Cardiac muscle cell (in vitro differentiated cells and primary cell): ENCODE data around the gene RNF123. TPM values are rescaled to one million over a fixed set of nuclear protein-coding genes. Genes with fewer than 3 reads are reported as not detected.

Source experiments
- DNase-seq, 2 donors: peaks; one replicate each; pipeline versions ENCODE4 v3.0.0 to v3.0.0-alpha.2; 2010 to 2017; ENCODE audit warnings: low read depth in 1 of 2, low spot score in 1 of 2
- H3K27ac ChIP-seq: fragments of 200-600 bp; sonication (generic); 2 replicates; pipeline ENCODE4 v1.5.1; 2016
- H3K27me3 ChIP-seq: fragments of 200-600 bp; sonication (generic); 2 replicates; pipeline ENCODE4 v1.6.0; 2016; ENCODE audit warnings: control low read depth
- H3K36me3 ChIP-seq: fragments of 200-600 bp; sonication (generic); 2 replicates; pipeline ENCODE4 v1.5.1; 2016; ENCODE audit warnings: control low read depth
- H3K4me1 ChIP-seq: fragments of 200-600 bp; sonication (generic); 2 replicates; pipeline ENCODE4 v1.8.1; 2017; ENCODE audit warnings: low read depth, mild to moderate bottlenecking, mixed run types
- H3K4me3 ChIP-seq: fragments of 200-600 bp; sonication (generic); 2 replicates; pipeline ENCODE4 v1.5.1; 2016; ENCODE audit warnings: mild to moderate bottlenecking
- H3K9me3 ChIP-seq: fragments of 200-600 bp; sonication (generic); 2 replicates; pipeline ENCODE4 v1.5.1; 2017; ENCODE audit warnings: low read depth, mild to moderate bottlenecking, control low read depth
- polyA plus RNA-seq: library from polyadenylated mRNA; unstranded; fragments of >200 nt; fragmentation: Nextera tagmentation; extraction: Ambion mirVana; gene quantifications from 2 replicates; pipeline ENCODE4 v1.2.1, GENCODE V29; 2016
- total RNA-seq: library from RNA; depleted of rRNA; stranded (reverse); fragments of >200 nt; gene quantifications from 2 replicates; pipeline ENCODE4 v1.2.3, GENCODE V29; 2016
- TF ChIP-seq, protein P1 (sequence below): IDR thresholded peaks from 2 replicates; pipeline ENCODE4 v1.5.1; 2012; ENCODE audit warnings: low read depth, mild to moderate bottlenecking, low read length

RNF123 gene
- total and polyA plus RNA-seq, 2 experiments from 2014 or later: 41.7 to 42.3 TPM

- no peaks in the 10 kb centered on the region for H3K36me3 ChIP-seq
- TF ChIP-seq, protein P1, sequence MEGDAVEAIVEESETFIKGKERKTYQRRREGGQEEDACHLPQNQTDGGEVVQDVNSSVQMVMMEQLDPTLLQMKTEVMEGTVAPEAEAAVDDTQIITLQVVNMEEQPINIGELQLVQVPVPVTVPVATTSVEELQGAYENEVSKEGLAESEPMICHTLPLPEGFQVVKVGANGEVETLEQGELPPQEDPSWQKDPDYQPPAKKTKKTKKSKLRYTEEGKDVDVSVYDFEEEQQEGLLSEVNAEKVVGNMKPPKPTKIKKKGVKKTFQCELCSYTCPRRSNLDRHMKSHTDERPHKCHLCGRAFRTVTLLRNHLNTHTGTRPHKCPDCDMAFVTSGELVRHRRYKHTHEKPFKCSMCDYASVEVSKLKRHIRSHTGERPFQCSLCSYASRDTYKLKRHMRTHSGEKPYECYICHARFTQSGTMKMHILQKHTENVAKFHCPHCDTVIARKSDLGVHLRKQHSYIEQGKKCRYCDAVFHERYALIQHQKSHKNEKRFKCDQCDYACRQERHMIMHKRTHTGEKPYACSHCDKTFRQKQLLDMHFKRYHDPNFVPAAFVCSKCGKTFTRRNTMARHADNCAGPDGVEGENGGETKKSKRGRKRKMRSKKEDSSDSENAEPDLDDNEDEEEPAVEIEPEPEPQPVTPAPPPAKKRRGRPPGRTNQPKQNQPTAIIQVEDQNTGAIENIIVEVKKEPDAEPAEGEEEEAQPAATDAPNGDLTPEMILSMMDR: no peak
- H3K4me1 ChIP-seq: no peaks in the 10 kb centered on the region
- no peaks in the 10 kb centered on the region for H3K27me3 ChIP-seq
- no peak overlapping the region for H3K27ac ChIP-seq
- no peak for DNase-seq
- H3K9me3 ChIP-seq: no peaks in the 10 kb centered on the region
- H3K4me3 ChIP-seq: no peak overlapping the region
These were observed 65.2 kb downstream of the RNF123 start for GRCh38 chr3:49754536-49754935.

- no peak for DNase-seq
- TF ChIP-seq, protein P1: no peak
- Histone ChIP-seq H3K4me3 (no peak overlapping the region), H3K36me3 (no peaks in the 10 kb centered on the region), H3K27me3 (no peaks in the 10 kb centered on the region), H3K9me3 (no peaks in the 10 kb centered on the region), H3K4me1 (no peaks in the 10 kb centered on the region), H3K27ac (no peak overlapping the region)
These were observed 66.7 kb downstream of the RNF123 start for GRCh38 chr3:49756036-49756435.

- no peak for DNase-seq
- Histone ChIP-seq H3K4me3 (no peak overlapping the region), H3K9me3 (no peaks in the 10 kb centered on the region), H3K27me3 (no peaks in the 10 kb centered on the region), H3K27ac (no peak overlapping the region), H3K4me1 (no peaks in the 10 kb centered on the region), H3K36me3 (no peaks in the 10 kb centered on the region)
- TF ChIP-seq, protein P1: no peak
These were observed 67.8 kb downstream of the RNF123 start for GRCh38 chr3:49757197-49757596.

- no peaks in the 10 kb centered on the region for H3K9me3 ChIP-seq
- no peaks in the 10 kb centered on the region for H3K4me1 ChIP-seq
- peak in 1 of 2 donors; percentile 64 for DNase-seq
- no peak overlapping the region for H3K4me3 ChIP-seq
- no peaks in the 10 kb centered on the region for H3K36me3 ChIP-seq
- TF ChIP-seq, protein P1: no peak
- no peaks in the 10 kb centered on the region for H3K27me3 ChIP-seq
- H3K27ac ChIP-seq: no peak overlapping the region
These were observed 69.9 kb downstream of the RNF123 start for GRCh38 chr3:49759226-49759625.

GRCh38 chr3:49761661-49762060, 72.3 kb downstream of the RNF123 start:
- H3K4me1 ChIP-seq: no peaks in the 10 kb centered on the region
- H3K36me3 ChIP-seq: no peaks in the 10 kb centered on the region
- no peak for DNase-seq
- no peak overlapping the region for H3K4me3 ChIP-seq
- no peak overlapping the region for H3K27ac ChIP-seq
- H3K9me3 ChIP-seq: no peaks in the 10 kb centered on the region
- TF ChIP-seq, protein P1: no peak
- no peaks in the 10 kb centered on the region for H3K27me3 ChIP-seq

GRCh38 chr3:49763981-49764380, 74.6 kb downstream of the RNF123 start:
- Histone ChIP-seq H3K36me3 (no peaks in the 10 kb centered on the region), H3K4me3 (no peak overlapping the region), H3K9me3 (no peaks in the 10 kb centered on the region), H3K27ac (no peak overlapping the region), H3K4me1 (no peaks in the 10 kb centered on the region), H3K27me3 (no peaks in the 10 kb centered on the region)
- TF ChIP-seq, protein P1: no peak
- no peak for DNase-seq
